Keratinocyte (primary cell): ENCODE data around the gene ARPC1B. TPM values are rescaled to one million over a fixed set of nuclear protein-coding genes. Genes with fewer than 3 reads are reported as not detected.

Experiments used
- DNase-seq: peaks from one replicate; pipeline ENCODE4 v3.0.0-alpha.2; 2011; ENCODE audit warnings: low read depth, missing footprints, low spot score
- FAIRE-seq: peaks from 2 replicates; lab custom pipeline; 2011; peaks lifted over from hg19 to GRCh38; lab: Jason Lieb, UNC
- H2AFZ ChIP-seq: 2 replicates; pipeline ENCODE4 v1.6.0; 2012; ENCODE audit warnings: low read length, control low read depth, inconsistent platforms; ENCODE audit not compliant: control insufficient read depth
- H3K27ac ChIP-seq: 2 replicates; pipeline ENCODE4 v1.5.1; 2011; ENCODE audit warnings: low read length; ENCODE audit not compliant: control insufficient read depth, insufficient read depth
- H3K27me3 ChIP-seq: 3 replicates; pipeline ENCODE4 v1.6.0; 2011; ENCODE audit warnings: low read length; ENCODE audit not compliant: control insufficient read depth, insufficient read depth; ENCODE audit errors: extremely low read depth
- H3K36me3 ChIP-seq, 2 experiments: 2 replicates in 1 of 2; 3 replicates in 1 of 2; pipeline ENCODE4 v1.5.1; 2011; ENCODE audit warnings: low read length in 2 of 2, mild to moderate bottlenecking in 1 of 2; ENCODE audit not compliant: control insufficient read depth in 2 of 2, insufficient read depth in 2 of 2; ENCODE audit errors: extremely low read depth in 1 of 2
- H3K4me1 ChIP-seq: 3 replicates; pipeline ENCODE4 v1.5.1; 2011; ENCODE audit warnings: low read length; ENCODE audit not compliant: control insufficient read depth, insufficient read depth; ENCODE audit errors: extremely low read depth
- H3K4me2 ChIP-seq: 3 replicates; pipeline ENCODE4 v1.6.0; 2011; ENCODE audit warnings: low read depth, low read length; ENCODE audit not compliant: control insufficient read depth, insufficient read depth; ENCODE audit errors: extremely low read depth
- H3K4me3 ChIP-seq, 3 experiments: fragments of 200-600 bp in 1 of 3; sonication (generic) in 1 of 3; 2 replicates in 2 of 3; 3 replicates in 1 of 3; pipeline ENCODE4 v1.5.1; 2011 to 2016; ENCODE audit warnings: low read length in 3 of 3, mild to moderate bottlenecking in 3 of 3, control low read depth in 2 of 3, inconsistent platforms in 1 of 3, low read depth in 1 of 3, mixed read lengths in 1 of 3, mixed run types in 1 of 3, moderate library complexity in 1 of 3; ENCODE audit not compliant: control insufficient read depth in 2 of 3, insufficient read depth in 2 of 3; ENCODE audit errors: extremely low read depth in 1 of 3
- H3K79me2 ChIP-seq: 2 replicates; pipeline ENCODE4 v1.6.0; 2012; ENCODE audit warnings: low read length; ENCODE audit not compliant: control insufficient read depth, insufficient read depth
- H3K9ac ChIP-seq: 3 replicates; pipeline ENCODE4 v1.6.0; 2011; ENCODE audit warnings: low read length; ENCODE audit not compliant: control insufficient read depth, insufficient read depth; ENCODE audit errors: extremely low read depth
- H3K9me1 ChIP-seq: 3 replicates; pipeline ENCODE4 v1.6.0; 2011; ENCODE audit warnings: low read length; ENCODE audit not compliant: control insufficient read depth, insufficient read depth; ENCODE audit errors: extremely low read depth
- H3K9me3 ChIP-seq: 2 replicates; pipeline ENCODE4 v1.5.1; 2012; ENCODE audit warnings: low read depth, low read length; ENCODE audit not compliant: control insufficient read depth
- H4K20me1 ChIP-seq: 3 replicates; pipeline ENCODE4 v1.6.0; 2011; ENCODE audit warnings: low read length; ENCODE audit not compliant: control insufficient read depth, insufficient read depth; ENCODE audit errors: extremely low read depth
- EZH2 ChIP-seq: IDR thresholded peaks from one replicate; pipeline ENCODE4 v1.6.1; 2012; ENCODE audit warnings: inconsistent platforms, mild to moderate bottlenecking, low read length, moderate library complexity
- dilution Hi-C: fragments of 300-500 bp; cut with MboI; formaldehyde crosslinking; loops from one replicate; pipeline ENCODE4 v1.7.0; 2020; ENCODE audit warnings: low sequenced_read_pairs; ENCODE audit not compliant: extremely low pct_ligation_motif_present
- polyA plus RNA-seq, 5 experiments: library from polyadenylated mRNA; depleted of rRNA in 3 of 5; stranded (reverse) in 3 of 5; stranded (forward) in 1 of 5; unstranded in 1 of 5; fragments of >200 nt; gene quantifications; 1 replicate in 1 of 5; 2 replicates in 3 of 5; 3 replicates in 1 of 5; pipeline versions ENCODE4 v1.2.1 to v1.2.3, GENCODE V29; 2011 to 2012; ENCODE audit warnings: missing spikeins in 2 of 5, low read depth in 1 of 5, low replicate concordance in 1 of 5
- TF ChIP-seq, protein P1 (sequence below), 3 experiments: IDR thresholded peaks in 1 of 3; conservative IDR thresholded peaks in 1 of 3; optimal IDR thresholded peaks in 1 of 3; 2 replicates in 2 of 3; 3 replicates in 1 of 3; pipeline versions ENCODE3 to v1.5.1; 2011; ENCODE audit warnings: low read length in 3 of 3, mild to moderate bottlenecking in 3 of 3, moderate library complexity in 2 of 3, control low read depth in 1 of 3, inconsistent platforms in 1 of 3; ENCODE audit not compliant: insufficient read depth in 2 of 3; ENCODE audit errors: extremely low read depth in 1 of 3

ARPC1B gene
- polyA plus RNA-seq, 1 donor (not counting 4 experiments of a cell fraction or from before 2014, with no cell fraction given): 383 TPM

DNA sequence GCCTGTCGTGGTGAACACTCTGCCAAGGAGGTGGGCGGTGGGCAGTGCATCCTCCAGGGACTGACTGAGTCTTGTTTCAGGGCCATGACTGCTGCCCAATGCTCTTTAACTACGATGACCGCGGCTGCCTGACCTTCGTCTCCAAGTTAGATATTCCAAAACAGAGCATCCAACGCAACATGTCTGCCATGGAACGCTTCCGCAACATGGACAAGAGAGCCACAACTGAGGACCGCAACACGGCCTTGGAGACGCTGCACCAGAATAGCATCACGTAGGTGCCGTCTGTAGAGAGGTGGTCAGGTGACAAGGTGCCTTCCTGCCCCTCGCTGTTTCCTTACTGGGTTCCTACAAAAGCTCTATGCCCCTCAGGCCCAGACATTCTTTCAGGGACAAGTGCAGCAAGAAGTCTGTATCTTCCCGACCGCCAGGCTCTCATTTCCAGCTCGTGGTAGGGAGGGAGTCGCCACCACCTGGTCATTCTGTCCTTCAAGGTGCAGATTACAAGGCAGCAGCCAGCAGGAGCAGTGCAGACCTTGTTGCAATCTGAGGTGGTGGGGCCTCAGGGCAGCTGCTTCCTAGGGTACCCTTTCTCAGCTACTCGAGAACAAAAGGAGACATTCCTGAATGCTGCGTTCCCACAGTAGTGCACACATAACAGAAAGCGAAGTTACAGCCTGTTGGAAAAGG is 14.9 kb upstream of the ARPC1B start:
- no peak for FAIRE-seq

DNA sequence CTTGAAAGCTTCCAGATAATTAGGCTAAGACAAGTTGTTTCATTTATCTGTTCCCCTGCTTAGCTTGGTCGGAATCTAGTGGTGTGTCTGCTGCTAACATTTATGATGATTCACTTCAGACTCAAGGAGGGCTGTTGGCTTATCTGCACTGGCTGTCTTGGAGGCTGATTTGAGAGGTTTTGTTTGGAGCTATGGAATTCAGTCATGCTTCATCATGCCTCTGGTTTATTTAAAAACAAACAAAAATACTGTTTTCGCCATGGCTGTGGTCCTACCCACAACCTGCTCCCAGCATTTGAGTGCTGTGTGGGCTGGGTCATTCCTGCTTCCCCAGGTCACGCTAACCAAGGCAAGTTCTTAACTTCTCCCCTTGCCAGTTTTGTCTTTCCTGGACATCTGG is 11.7 kb upstream of the ARPC1B start:
- H3K4me2 ChIP-seq: no peak overlapping the region
- peaks cover 6% of the 10 kb centered on the region for H3K4me1 ChIP-seq
- H3K36me3 ChIP-seq: peaks cover 43% of the 10 kb centered on the region in 2 experiments
- no peaks in the 10 kb centered on the region for H3K27me3 ChIP-seq
- DNase-seq (no peak), FAIRE-seq (no peak)
- peaks cover 2% of the 10 kb centered on the region for H3K79me2 ChIP-seq
- dilution Hi-C loops: no loop called here
- H2AFZ ChIP-seq: no peak overlapping the region
- no peak overlapping the region for H3K27ac ChIP-seq
- no peaks in the 10 kb centered on the region for H3K9me3 ChIP-seq
- no peak for TF ChIP-seq EZH2
- TF ChIP-seq, protein P1, sequence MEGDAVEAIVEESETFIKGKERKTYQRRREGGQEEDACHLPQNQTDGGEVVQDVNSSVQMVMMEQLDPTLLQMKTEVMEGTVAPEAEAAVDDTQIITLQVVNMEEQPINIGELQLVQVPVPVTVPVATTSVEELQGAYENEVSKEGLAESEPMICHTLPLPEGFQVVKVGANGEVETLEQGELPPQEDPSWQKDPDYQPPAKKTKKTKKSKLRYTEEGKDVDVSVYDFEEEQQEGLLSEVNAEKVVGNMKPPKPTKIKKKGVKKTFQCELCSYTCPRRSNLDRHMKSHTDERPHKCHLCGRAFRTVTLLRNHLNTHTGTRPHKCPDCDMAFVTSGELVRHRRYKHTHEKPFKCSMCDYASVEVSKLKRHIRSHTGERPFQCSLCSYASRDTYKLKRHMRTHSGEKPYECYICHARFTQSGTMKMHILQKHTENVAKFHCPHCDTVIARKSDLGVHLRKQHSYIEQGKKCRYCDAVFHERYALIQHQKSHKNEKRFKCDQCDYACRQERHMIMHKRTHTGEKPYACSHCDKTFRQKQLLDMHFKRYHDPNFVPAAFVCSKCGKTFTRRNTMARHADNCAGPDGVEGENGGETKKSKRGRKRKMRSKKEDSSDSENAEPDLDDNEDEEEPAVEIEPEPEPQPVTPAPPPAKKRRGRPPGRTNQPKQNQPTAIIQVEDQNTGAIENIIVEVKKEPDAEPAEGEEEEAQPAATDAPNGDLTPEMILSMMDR (optimal IDR thresholded peaks at IDR 0.05 in 1 of 3, IDR thresholded peaks at IDR 0.05 in 1 of 3, conservative IDR thresholded peaks at IDR 0.05 in 1 of 3; ENCODE audit: extremely low read depth in 1 of 3, insufficient read depth in 2 of 3, low read length in 3 of 3): no peak
- H3K9ac ChIP-seq: no peak overlapping the region
- no peak overlapping the region for H3K4me3 ChIP-seq
- no peaks in the 10 kb centered on the region for H3K9me1 ChIP-seq
- H4K20me1 ChIP-seq: peaks cover 4% of the 10 kb centered on the region

More for the DNA sequence above, 14.9 kb upstream of the ARPC1B start:
- no peak overlapping the region for H2AFZ ChIP-seq
- H3K4me3 ChIP-seq: no peak overlapping the region
- H3K9me1 ChIP-seq: no peaks in the 10 kb centered on the region
- peaks cover 40 to 41% of the 10 kb centered on the region in 2 experiments for H3K36me3 ChIP-seq
- no peaks in the 10 kb centered on the region for H3K27me3 ChIP-seq
- no peaks in the 10 kb centered on the region for H3K4me1 ChIP-seq
- no peak for DNase-seq
- no peak overlapping the region for H3K9ac ChIP-seq
- H4K20me1 ChIP-seq: peaks cover 6% of the 10 kb centered on the region
- H3K27ac ChIP-seq: no peak overlapping the region
- peaks cover 2% of the 10 kb centered on the region for H3K79me2 ChIP-seq
- TF ChIP-seq, protein P1 (optimal IDR thresholded peaks at IDR 0.05 in 1 of 3, IDR thresholded peaks at IDR 0.05 in 1 of 3, conservative IDR thresholded peaks at IDR 0.05 in 1 of 3; ENCODE audit: extremely low read depth in 1 of 3, insufficient read depth in 2 of 3, low read length in 3 of 3): no peak
- no peak for TF ChIP-seq EZH2
- H3K9me3 ChIP-seq: no peaks in the 10 kb centered on the region
- no peak overlapping the region for H3K4me2 ChIP-seq
- dilution Hi-C loops: no loop called here
